Lung (tissue), 12 donors: ENCODE results near the gene BCL2L12. TPM values are rescaled to one million over a fixed set of nuclear protein-coding genes. Genes with fewer than 3 reads are reported as not detected.

Experiments used
- ATAC-seq: fragments of 200-7000 bp; cut with Tn5 transposase; one replicate; pipeline ENCODE4 v1.9.1; 2020; ENCODE audit warnings: moderate number of reproducible peaks; ENCODE audit not compliant: insufficient read depth, low FRiP score
- DNase-seq, 3 donors: peaks; one replicate each; pipeline ENCODE4 v3.0.0-alpha.2; 2013 to 2017
- H3K27ac ChIP-seq, 2 donors: one replicate each; pipeline ENCODE4 v1.5.1; 2013; ENCODE audit warnings: mild to moderate bottlenecking in 2 of 2, moderate library complexity in 2 of 2, control low read depth in 1 of 2, inconsistent platforms in 1 of 2, low read depth in 1 of 2, low read length in 1 of 2
- H3K27me3 ChIP-seq, 3 donors: one replicate each; pipeline ENCODE4 v1.5.1; 2013; ENCODE audit warnings: low read length in 2 of 3; ENCODE audit not compliant: control insufficient read depth in 3 of 3, insufficient read depth in 3 of 3
- H3K36me3 ChIP-seq, 4 donors: one replicate each; pipeline ENCODE4 v1.5.1; 2013; ENCODE audit warnings: low read length in 4 of 4, mild to moderate bottlenecking in 1 of 4, moderate library complexity in 1 of 4; ENCODE audit not compliant: control insufficient read depth in 4 of 4, insufficient read depth in 4 of 4
- H3K4me1 ChIP-seq, 5 donors: one replicate each; pipeline ENCODE4 v1.5.1; 2013; ENCODE audit warnings: low read length in 5 of 5, mild to moderate bottlenecking in 2 of 5, moderate library complexity in 1 of 5; ENCODE audit not compliant: control insufficient read depth in 5 of 5, insufficient read depth in 5 of 5
- H3K4me3 ChIP-seq: one replicate; pipeline ENCODE4 v1.5.1; 2013; ENCODE audit warnings: mild to moderate bottlenecking, control low read depth, moderate library complexity
- H3K9ac ChIP-seq, 2 donors: one replicate each; pipeline ENCODE4 v1.5.1; 2013; ENCODE audit warnings: low read length in 2 of 2, control low read depth in 1 of 2; ENCODE audit not compliant: insufficient read depth in 1 of 2
- H3K9me3 ChIP-seq, 4 donors: one replicate each; pipeline ENCODE4 v1.5.1; 2013; ENCODE audit warnings: low read length in 3 of 4, mild to moderate bottlenecking in 1 of 4, moderate library complexity in 1 of 4; ENCODE audit not compliant: control insufficient read depth in 4 of 4, insufficient read depth in 3 of 4
- CTCF ChIP-seq: IDR thresholded peaks from 2 replicates; pipeline ENCODE4 v1.5.1; 2012; ENCODE audit warnings: mild to moderate bottlenecking; ENCODE audit errors: control extremely low read depth, extremely low read depth
- WGBS, 2 donors: extraction: QIAGEN DNeasy Blood & Tissue Kit; methylation state at CpG; one replicate each; pipeline ENCODE4 v1.1.7; 2013; 5-methylcytosine and 5-hydroxymethylcytosine counted together
- polyA plus RNA-seq, 2 donors: library from polyadenylated mRNA; stranded (reverse); fragments of 200-250 nt; gene quantifications; one replicate each; pipeline ENCODE4 v1.2.1, GENCODE V29; 2013
- total RNA-seq, 2 donors: library from RNA; depleted of rRNA in 1 of 2; stranded (reverse); fragments of >200 nt in 1 of 2; gene quantifications; one replicate each; pipeline ENCODE4 v1.2.1, GENCODE V29; 2014 to 2021
- donor health status: control.
- donor health status: control.
- donor health status: Bipolar disorder and iron deficiency.
- donor health status: healthy.
- donor health status: DM: yes; HTN: yes; CAD: no.

Gene BCL2L12
- total and polyA plus RNA-seq, 4 donors: 3.5 to 26.1 (median 20.9) TPM

- peaks cover 0 to 31% (median 13%) of the 10 kb centered on the region in 5 donors for H3K4me1 ChIP-seq
- no peak overlapping the region for H3K9ac ChIP-seq
- H3K27me3 ChIP-seq: no peaks in the 10 kb centered on the region
- WGBS, 2 donors: 47 to 54% methylated on average over 24 of the region's 24 CpGs
- DNase-seq: peak in 2 of 3 donors; percentile 59 to 61
- TF ChIP-seq CTCF: no peak
- H3K36me3 ChIP-seq: no peaks in the 10 kb centered on the region
- H3K4me3 ChIP-seq: no peak overlapping the region
- no peaks in the 10 kb centered on the region for H3K9me3 ChIP-seq
- H3K27ac ChIP-seq: peak overlapping the region in 1 of 2 donors; percentile 8
- no peak for ATAC-seq
These were observed 30.1 kb upstream of the BCL2L12 start for GRCh38 chr19:49635530-49636232.

GRCh38 chr19:49636233-49636932 is 29.4 kb upstream of the BCL2L12 start:
- Histone ChIP-seq H3K27me3 (no peaks in the 10 kb centered on the region), H3K27ac (peak overlapping the region in 1 of 2 donors; percentile 8), H3K36me3 (no peaks in the 10 kb centered on the region), H3K4me1 (peaks cover 0 to 32% (median 13%) of the 10 kb centered on the region in 5 donors), H3K4me3 (no peak overlapping the region), H3K9me3 (no peaks in the 10 kb centered on the region), H3K9ac (no peak overlapping the region)
- no peak for TF ChIP-seq CTCF
- DNase-seq: no peak
- WGBS, 2 donors: 73 to 77% methylated on average over 30 of the region's 30 CpGs
- no peak for ATAC-seq

- no peak for TF ChIP-seq CTCF
- peak; percentile 44 to 68 (median 57) for DNase-seq
- H3K4me1 ChIP-seq: peaks cover 5 to 39% (median 11%) of the 10 kb centered on the region in 5 donors
- no peaks in the 10 kb centered on the region for H3K9me3 ChIP-seq
- no peaks in the 10 kb centered on the region for H3K36me3 ChIP-seq
- H3K27ac ChIP-seq: peak overlapping the region; percentile 83
- ATAC-seq: no peak
- H3K4me3 ChIP-seq: no peak overlapping the region
- no peaks in the 10 kb centered on the region for H3K27me3 ChIP-seq
- 7% methylated on average over 19 of the region's 19 CpGs for WGBS, 2 donors
- H3K9ac ChIP-seq: peak overlapping the region in 1 of 2 donors; percentile 46
These were observed 27.7 kb upstream of the BCL2L12 start for GRCh38 chr19:49637821-49638738.
